ENCODE data around the gene STARD8. TPM values are rescaled to one million over a fixed set of nuclear protein-coding genes. Genes with fewer than 3 reads are reported as not detected.
"Not testable (repeated sequence)": the region's sequence is repeated elsewhere in the genome, so short reads cannot be mapped to it uniquely, and the experiment has no call there.

STARD8 gene
- polyA plus RNA-seq (2014; cell fraction: cytosol; rRNA removed), result not detected in 2 replicates
- polyA plus RNA-seq (2014; cell fraction: nucleus; rRNA removed), result not detected in 2 replicates

GRCh38 chrX:68647156-68647957 is at the start of gene STARD8:
Gene STARD8 (plus strand): TSS chrX:68647666. CDS start chrX:68647883, 217 bp downstream.
- DNase-seq (ENCODE audit: low spot score), result peak; percentile 4

- no peak for DNase-seq (ENCODE audit: low spot score)
Observed at GRCh38 chrX:68598841-68599240, 48.6 kb upstream of the STARD8 start.

GRCh38 chrX:68599256-68600152 is 48.0 kb upstream of the STARD8 start:
- DNase-seq (ENCODE audit: low spot score), result no peak

- DNase-seq (ENCODE audit: low spot score), result not testable (repeated sequence)
Observed at GRCh38 chrX:68604216-68604615, 43.2 kb upstream of the STARD8 start.

- not testable (repeated sequence) for DNase-seq (ENCODE audit: low spot score)
Observed at GRCh38 chrX:68614733-68615132, 32.7 kb upstream of the STARD8 start.

GRCh38 chrX:68627986-68628385 is 19.5 kb upstream of the STARD8 start:
- no peak for DNase-seq (ENCODE audit: low spot score)

GRCh38 chrX:68629936-68630335 is 17.5 kb upstream of the STARD8 start:
- DNase-seq (ENCODE audit: low spot score), result not testable (repeated sequence)

GRCh38 chrX:68631336-68631735 is 16.1 kb upstream of the STARD8 start:
- no peak for DNase-seq (ENCODE audit: low spot score)

GRCh38 chrX:68632491-68632890 is 15.0 kb upstream of the STARD8 start:
- DNase-seq (ENCODE audit: low spot score), result no peak

- no peak for DNase-seq (ENCODE audit: low spot score)
Observed at GRCh38 chrX:68633981-68634380, 13.5 kb upstream of the STARD8 start.

- no peak for DNase-seq (ENCODE audit: low spot score)
Observed at GRCh38 chrX:68634649-68635227, 12.7 kb upstream of the STARD8 start.

GRCh38 chrX:68640661-68641060 is 6.8 kb upstream of the STARD8 start:
- no peak for DNase-seq (ENCODE audit: low spot score)

GRCh38 chrX:68644861-68645260 is 2.6 kb upstream of the STARD8 start:
- no peak for DNase-seq (ENCODE audit: low spot score)

- no peak for DNase-seq (ENCODE audit: low spot score)
Observed at GRCh38 chrX:68646421-68646820, 1.0 kb upstream of the STARD8 start.

GRCh38 chrX:68648960-68649359 is 1.5 kb downstream of the STARD8 start:
- DNase-seq (ENCODE audit: low spot score), result no peak

- no peak for DNase-seq (ENCODE audit: low spot score)
Observed at GRCh38 chrX:68650491-68650890, 3.0 kb downstream of the STARD8 start.

GRCh38 chrX:68651110-68651509 is 3.6 kb downstream of the STARD8 start:
- no peak for DNase-seq (ENCODE audit: low spot score)

GRCh38 chrX:68652326-68653170 is 5.1 kb downstream of the STARD8 start:
- DNase-seq (ENCODE audit: low spot score), result peak; percentile 1

GRCh38 chrX:68654693-68655092 is 7.2 kb downstream of the STARD8 start:
- DNase-seq (ENCODE audit: low spot score), result no peak

- DNase-seq (ENCODE audit: low spot score), result not testable (repeated sequence)
Observed at GRCh38 chrX:68656473-68656872, 9.0 kb downstream of the STARD8 start.

- no peak for DNase-seq (ENCODE audit: low spot score)
Observed at GRCh38 chrX:68658530-68658929, 11.1 kb downstream of the STARD8 start.
